ENCODE data around the gene SSB. TPM values are rescaled to one million over a fixed set of nuclear protein-coding genes. Genes with fewer than 3 reads are reported as not detected.
A peak's percentile ranks its signal among the peaks of the same experiment; 100 is the strongest.
"Not testable (repeated sequence)": the region's sequence is repeated elsewhere in the genome, so short reads cannot be mapped to it uniquely, and the experiment has no call there.

Gene SSB
- total RNA-seq, 1 experiment from 2014 or later = 145 TPM

DNA sequence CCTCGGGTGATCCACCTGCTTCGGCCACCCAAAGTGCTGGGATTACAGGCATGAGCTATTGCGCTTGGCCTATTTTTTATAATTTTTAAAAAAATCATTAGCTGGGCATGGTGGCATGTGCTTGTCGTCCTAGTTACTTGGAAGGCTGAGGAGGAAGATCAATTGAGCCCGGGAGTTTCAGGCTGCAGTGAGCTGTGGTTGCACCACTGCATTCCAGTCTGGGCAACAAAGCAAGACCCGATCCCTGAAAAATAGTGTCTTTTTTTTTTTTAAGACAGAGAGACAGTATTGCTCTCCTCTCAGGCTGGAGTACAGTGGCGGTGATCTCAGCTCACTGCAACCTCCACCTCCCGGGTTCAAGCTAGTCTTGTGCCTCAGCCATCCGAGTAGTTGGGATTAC, 4.8 kb downstream of the SSB start:
- Histone ChIP-seq H3K27me3 (replicated peaks) (no peaks in the 10 kb centered on the region), H3K4me3 (no peak overlapping the region), H3K9me3 (replicated peaks) (no peaks in the 10 kb centered on the region), H3K36me3 (peaks cover 65% of the 10 kb centered on the region), H3K27ac (no peak overlapping the region; the same call in 1 of the 2 replicates), H3K4me1 (replicated peaks) (peaks cover 23% of the 10 kb centered on the region)
- DNase-seq (ENCODE audit: low read depth in 1 of 2, low spot score in 2 of 2) = no peak

GRCh38 chr2:169806586-169806985, 7.9 kb downstream of the SSB start:
- Histone ChIP-seq H3K36me3 (peaks cover 83% of the 10 kb centered on the region), H3K27ac (no peak overlapping the region)
- no peak for DNase-seq (ENCODE audit: low read depth in 1 of 2, low spot score in 2 of 2)

GRCh38 chr2:169808221-169808620, 9.6 kb downstream of the SSB start:
- Histone ChIP-seq H3K27ac (peak overlapping the region; percentile 41), H3K9me3 (replicated peaks) (no peaks in the 10 kb centered on the region), H3K27me3 (replicated peaks) (no peaks in the 10 kb centered on the region), H3K4me1 (replicated peaks) (peaks cover 15% of the 10 kb centered on the region), H3K4me3 (no peak overlapping the region), H3K36me3 (peaks cover 80% of the 10 kb centered on the region)
- peak in 1 of 2 experiments; percentile 39 for DNase-seq (ENCODE audit: low read depth in 1 of 2, low spot score in 2 of 2)

More at GRCh38 chr2:169806586-169806985, 7.9 kb downstream of the SSB start:
- H3K9me3 ChIP-seq (replicated peaks) = no peaks in the 10 kb centered on the region
- no peak overlapping the region for H3K4me3 ChIP-seq
- H3K27me3 ChIP-seq (replicated peaks) = no peaks in the 10 kb centered on the region
- H3K4me1 ChIP-seq (replicated peaks) = peaks cover 19% of the 10 kb centered on the region

- Histone ChIP-seq H3K27me3 (replicated peaks) (no peaks in the 10 kb centered on the region), H3K9me3 (replicated peaks) (no peaks in the 10 kb centered on the region), H3K36me3 (peaks cover 55% of the 10 kb centered on the region), H3K27ac (peak overlapping the region; percentile 87), H3K4me1 (replicated peaks) (peaks cover 41% of the 10 kb centered on the region), H3K4me3 (no peak overlapping the region)
- peak; percentile 71 to 80 for DNase-seq (ENCODE audit: low read depth in 1 of 2, low spot score in 2 of 2)
Measured at GRCh38 chr2:169815849-169816248, 17.2 kb downstream of the SSB start.

- peaks cover 44% of the 10 kb centered on the region for H3K36me3 ChIP-seq
- peak overlapping the region; percentile 87; the same call in 1 of the 2 replicates for H3K27ac ChIP-seq
- peaks cover 41% of the 10 kb centered on the region for H3K4me1 ChIP-seq (replicated peaks)
- not testable (repeated sequence) for H3K4me3 ChIP-seq; H3K27me3 ChIP-seq (replicated peaks); H3K9me3 ChIP-seq (replicated peaks); DNase-seq (ENCODE audit: low read depth in 1 of 2, low spot score in 2 of 2)
Measured at GRCh38 chr2:169816961-169817360, 18.3 kb downstream of the SSB start.

GRCh38 chr2:169817369-169817768, 18.7 kb downstream of the SSB start:
- H3K27ac ChIP-seq; H3K4me3 ChIP-seq; DNase-seq (ENCODE audit: low read depth in 1 of 2, low spot score in 2 of 2); H3K27me3 ChIP-seq (replicated peaks); H3K9me3 ChIP-seq (replicated peaks): not testable (repeated sequence)
- peaks cover 41% of the 10 kb centered on the region for H3K4me1 ChIP-seq (replicated peaks)
- peaks cover 40% of the 10 kb centered on the region for H3K36me3 ChIP-seq

DNA sequence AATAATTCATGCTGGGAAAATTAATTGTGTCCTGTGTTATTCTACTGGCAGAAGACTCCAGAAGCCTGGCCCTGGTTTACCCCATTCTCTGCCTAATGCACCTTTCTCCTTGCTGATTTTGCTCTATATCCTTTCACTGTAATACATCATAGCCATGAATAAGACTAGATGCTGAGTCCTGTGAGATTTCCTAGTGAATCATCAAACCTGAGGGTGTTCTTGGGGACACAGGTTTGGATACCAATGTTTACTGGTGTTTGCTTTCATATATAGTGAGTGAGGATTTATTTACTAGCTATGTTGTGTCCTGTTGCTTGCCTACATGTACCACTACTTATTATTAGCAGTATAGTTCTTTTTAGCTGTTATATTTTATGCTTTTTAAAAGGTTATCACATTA, 19.6 kb downstream of the SSB start:
- Histone ChIP-seq H3K27me3 (replicated peaks) (no peaks in the 10 kb centered on the region), H3K27ac (0 out of 2 replicates have a peak overlapping the region, but pooled peaks have one; percentile 44), H3K36me3 (peaks cover 34% of the 10 kb centered on the region)

GRCh38 chr2:169819106-169819505, 20.4 kb downstream of the SSB start:
- peak overlapping the region; percentile 44 for H3K27ac ChIP-seq

More for the DNA sequence above, 19.6 kb downstream of the SSB start:
- no peak for DNase-seq (ENCODE audit: low read depth in 1 of 2, low spot score in 2 of 2)
- Histone ChIP-seq H3K4me3 (no peak overlapping the region), H3K4me1 (replicated peaks) (peaks cover 41% of the 10 kb centered on the region), H3K9me3 (replicated peaks) (no peaks in the 10 kb centered on the region)

DNA sequence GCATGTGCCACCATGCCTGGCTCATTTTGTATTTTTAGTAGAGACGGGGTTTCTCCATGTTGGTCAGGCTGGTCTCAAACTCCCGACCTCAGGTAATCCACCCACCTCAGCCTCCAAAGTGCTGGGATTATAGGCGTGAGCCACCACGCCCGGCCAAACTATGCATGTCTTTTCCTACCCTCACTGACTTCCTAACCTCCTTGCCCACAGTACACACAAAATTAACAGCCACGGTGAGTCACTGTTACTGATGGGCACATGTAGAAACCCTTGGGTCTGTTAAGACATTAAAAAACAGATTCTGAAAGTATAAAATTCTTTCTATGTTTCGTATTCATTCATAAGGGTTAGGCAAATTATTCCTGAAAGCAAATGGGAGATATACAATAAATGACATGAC, 21.4 kb downstream of the SSB start:
- H3K36me3 ChIP-seq = peaks cover 27% of the 10 kb centered on the region
- DNase-seq (ENCODE audit: low read depth in 1 of 2, low spot score in 2 of 2) = peak; percentile 28 to 56
- H3K4me1 ChIP-seq (replicated peaks) = peaks cover 47% of the 10 kb centered on the region
- H3K9me3 ChIP-seq (replicated peaks); H3K4me3 ChIP-seq; H3K27me3 ChIP-seq (replicated peaks): not testable (repeated sequence)
- H3K27ac ChIP-seq = peak overlapping the region; percentile 44

More at GRCh38 chr2:169819106-169819505, 20.4 kb downstream of the SSB start:
- H3K27me3 ChIP-seq (replicated peaks) = no peaks in the 10 kb centered on the region
- no peak overlapping the region for H3K4me3 ChIP-seq
- no peak for DNase-seq (ENCODE audit: low read depth in 1 of 2, low spot score in 2 of 2)
- H3K36me3 ChIP-seq = peaks cover 30% of the 10 kb centered on the region
- peaks cover 45% of the 10 kb centered on the region for H3K4me1 ChIP-seq (replicated peaks)
- H3K9me3 ChIP-seq (replicated peaks) = no peaks in the 10 kb centered on the region

GRCh38 chr2:169822036-169822435, 23.4 kb downstream of the SSB start:
- Histone ChIP-seq H3K27me3 (replicated peaks) (no peaks in the 10 kb centered on the region), H3K27ac (no peak overlapping the region), H3K4me1 (replicated peaks) (peaks cover 39% of the 10 kb centered on the region), H3K9me3 (replicated peaks) (no peaks in the 10 kb centered on the region), H3K36me3 (peaks cover 18% of the 10 kb centered on the region), H3K4me3 (no peak overlapping the region)
- DNase-seq (ENCODE audit: low read depth in 1 of 2, low spot score in 2 of 2) = no peak

GRCh38 chr2:169822785-169823392, 24.2 kb downstream of the SSB start:
- no peaks in the 10 kb centered on the region for H3K27me3 ChIP-seq (replicated peaks)
- no peak for DNase-seq (ENCODE audit: low read depth in 1 of 2, low spot score in 2 of 2)
- H3K4me3 ChIP-seq = no peak overlapping the region
- peaks cover 39% of the 10 kb centered on the region for H3K4me1 ChIP-seq (replicated peaks)
- H3K9me3 ChIP-seq (replicated peaks) = 0 out of 2 replicates have a peak, but pooled peaks cover 4% of the 10 kb centered on the region
- H3K36me3 ChIP-seq = peaks cover 18% of the 10 kb centered on the region
- no peak overlapping the region for H3K27ac ChIP-seq

DNA sequence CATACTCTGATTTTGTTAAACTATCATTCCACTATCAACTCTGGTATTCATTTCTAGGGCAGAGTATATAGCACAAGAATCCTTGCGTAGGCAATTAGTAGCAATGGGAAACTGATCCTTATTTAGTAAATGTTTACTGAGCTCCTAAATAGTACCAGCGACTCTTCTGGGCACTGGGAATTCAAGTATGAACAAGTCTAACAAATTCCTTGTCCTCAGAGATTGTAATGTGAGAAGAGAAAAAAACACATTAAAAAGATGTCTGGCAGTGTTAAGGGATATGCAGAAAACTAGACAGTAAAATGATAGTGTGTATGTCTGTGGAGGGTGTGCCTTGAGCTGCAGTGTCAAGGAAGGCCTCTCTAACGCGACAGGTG, 25.3 kb downstream of the SSB start:
- Histone ChIP-seq H3K27me3 (replicated peaks) (no peaks in the 10 kb centered on the region), H3K27ac (no peak overlapping the region), H3K4me3 (peak overlapping the region; percentile 69), H3K36me3 (peaks cover 10% of the 10 kb centered on the region), H3K9me3 (replicated peaks) (0 out of 2 replicates have a peak, but pooled peaks cover 4% of the 10 kb centered on the region), H3K4me1 (replicated peaks) (peaks cover 40% of the 10 kb centered on the region)
- no peak for DNase-seq (ENCODE audit: low read depth in 1 of 2, low spot score in 2 of 2)

DNA sequence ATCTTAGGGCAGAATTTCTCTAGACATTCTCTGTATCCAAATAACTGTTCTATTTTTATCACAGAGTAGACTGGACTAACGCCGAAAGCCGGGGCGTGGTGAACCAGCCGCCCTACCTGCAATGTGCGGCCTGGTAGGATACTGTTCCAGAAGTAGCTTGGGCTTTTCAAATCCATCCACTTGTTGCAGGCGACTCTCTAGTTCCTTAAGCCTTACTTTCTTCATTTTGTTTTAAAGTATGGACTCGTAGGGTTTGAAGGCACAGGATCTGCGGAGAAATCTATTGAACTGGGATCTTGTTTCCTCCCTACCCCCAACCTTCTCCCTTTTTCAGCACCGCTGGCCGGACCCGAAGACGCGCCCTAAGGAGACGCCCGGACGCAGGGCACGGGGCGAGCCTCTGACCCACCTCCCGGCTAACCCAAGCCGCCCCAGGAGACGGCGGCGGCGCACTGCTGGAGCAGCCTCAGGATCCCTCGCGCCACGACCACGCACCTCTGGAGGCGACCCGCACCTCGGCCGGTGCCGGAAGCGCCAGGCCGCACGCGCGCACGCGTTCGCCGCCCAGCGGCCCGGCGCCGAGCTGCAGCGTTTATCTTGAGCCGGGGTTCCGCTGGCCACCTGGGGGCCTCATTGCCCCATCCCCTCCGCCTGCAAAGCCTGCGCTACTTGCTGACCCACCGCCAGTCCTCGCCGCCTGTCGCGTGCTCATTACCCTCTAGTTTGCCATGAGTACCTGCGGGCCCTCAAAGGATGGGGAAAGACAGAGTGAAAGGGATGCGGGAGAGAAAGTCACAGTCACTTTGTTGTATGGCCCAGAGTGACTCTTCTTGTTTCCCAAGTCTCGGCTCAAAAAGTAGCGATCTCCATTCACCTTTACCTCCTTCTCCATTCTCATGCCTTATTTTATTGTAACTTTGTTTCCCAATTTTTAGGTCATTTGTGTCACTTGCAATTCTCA, 26.0 kb downstream of the SSB start, which contains the start of gene METTL5:
Gene METTL5, minus strand, starts transcription at position 533 of the 961 bp plus-strand sequence. Its CDS starts 308 bp downstream, at position 225.
- H3K9me3 ChIP-seq (replicated peaks) = 0 out of 2 replicates have a peak, but pooled peaks cover 4% of the 10 kb centered on the region
- peaks cover 34% of the 10 kb centered on the region for H3K4me1 ChIP-seq (replicated peaks)
- H3K27me3 ChIP-seq (replicated peaks) = no peaks in the 10 kb centered on the region
- H3K36me3 ChIP-seq = peaks cover 9% of the 10 kb centered on the region
- peak within 1 kb of the TSS; percentile 41; the same call in 1 of the 2 replicates for H3K27ac ChIP-seq
- DNase-seq (ENCODE audit: low read depth in 1 of 2, low spot score in 2 of 2) = peak; percentile 79 to 81
- H3K4me3 ChIP-seq = peak within 1 kb of the TSS; percentile 69
